ENCODE results near the gene GRAPL.
"Not testable (repeated sequence)": the region's sequence is repeated elsewhere in the genome, so short reads cannot be mapped to it uniquely, and the experiment has no call there.

GRAPL gene

DNA sequence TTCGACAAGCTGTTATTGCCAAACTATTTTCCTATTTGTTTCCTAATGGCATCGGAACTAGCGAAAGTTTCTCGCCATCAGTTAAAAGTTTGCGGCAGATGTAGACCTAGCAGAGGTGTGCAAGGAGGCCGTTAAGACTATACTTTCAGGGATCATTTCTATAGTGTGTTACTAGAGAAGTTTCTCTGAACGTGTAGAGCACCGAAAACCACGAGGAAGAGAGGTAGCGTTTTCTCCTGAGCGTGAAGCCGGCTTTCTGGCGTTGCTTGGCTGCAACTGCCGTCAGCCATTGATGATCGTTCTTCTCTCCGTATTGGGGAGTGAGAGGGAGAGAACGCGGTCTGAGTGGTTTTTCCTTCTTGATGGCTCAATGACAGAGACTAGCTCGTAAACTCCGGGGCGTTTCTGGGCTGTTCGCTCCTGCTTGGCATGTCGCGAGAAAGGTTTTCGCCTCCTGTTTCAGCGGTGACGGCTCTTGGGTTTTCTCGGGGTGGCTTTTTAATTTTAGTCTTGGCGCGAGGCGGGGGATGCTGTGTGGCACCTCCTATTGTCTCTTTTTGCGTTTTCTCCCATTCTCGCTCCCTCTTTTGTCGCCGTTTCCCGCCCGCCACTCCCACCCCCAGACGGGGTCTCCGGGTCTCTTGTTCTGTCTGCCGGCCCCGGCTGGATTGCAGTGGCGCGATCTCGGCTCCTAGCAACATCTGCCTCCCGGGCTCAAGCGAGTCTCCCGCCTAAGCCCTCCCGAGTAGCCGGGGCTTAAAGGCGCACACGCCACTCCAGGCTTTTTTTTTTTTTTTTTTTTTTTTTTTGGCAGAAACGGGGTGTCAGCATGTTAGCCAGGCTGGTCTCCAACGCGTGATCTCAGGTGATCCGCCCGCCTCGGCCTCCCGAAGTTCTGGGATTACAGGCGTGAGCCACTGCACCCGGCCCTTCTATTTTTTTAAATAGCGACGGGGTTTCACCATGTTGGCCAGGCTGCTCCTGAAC, 60.8 kb downstream of the GRAPL start:
- not testable (repeated sequence) for H3K27me3 ChIP-seq (ENCODE audit: control insufficient read depth, insufficient read depth, low read length); H3K9me3 ChIP-seq (ENCODE audit: control insufficient read depth, low read length); H3K36me3 ChIP-seq (ENCODE audit: control insufficient read depth, insufficient read depth, low read length); H3K4me3 ChIP-seq (ENCODE audit: low read length); H3K4me1 ChIP-seq (ENCODE audit: control insufficient read depth, insufficient read depth, low read length); H3K9ac ChIP-seq (ENCODE audit: low read length)

DNA sequence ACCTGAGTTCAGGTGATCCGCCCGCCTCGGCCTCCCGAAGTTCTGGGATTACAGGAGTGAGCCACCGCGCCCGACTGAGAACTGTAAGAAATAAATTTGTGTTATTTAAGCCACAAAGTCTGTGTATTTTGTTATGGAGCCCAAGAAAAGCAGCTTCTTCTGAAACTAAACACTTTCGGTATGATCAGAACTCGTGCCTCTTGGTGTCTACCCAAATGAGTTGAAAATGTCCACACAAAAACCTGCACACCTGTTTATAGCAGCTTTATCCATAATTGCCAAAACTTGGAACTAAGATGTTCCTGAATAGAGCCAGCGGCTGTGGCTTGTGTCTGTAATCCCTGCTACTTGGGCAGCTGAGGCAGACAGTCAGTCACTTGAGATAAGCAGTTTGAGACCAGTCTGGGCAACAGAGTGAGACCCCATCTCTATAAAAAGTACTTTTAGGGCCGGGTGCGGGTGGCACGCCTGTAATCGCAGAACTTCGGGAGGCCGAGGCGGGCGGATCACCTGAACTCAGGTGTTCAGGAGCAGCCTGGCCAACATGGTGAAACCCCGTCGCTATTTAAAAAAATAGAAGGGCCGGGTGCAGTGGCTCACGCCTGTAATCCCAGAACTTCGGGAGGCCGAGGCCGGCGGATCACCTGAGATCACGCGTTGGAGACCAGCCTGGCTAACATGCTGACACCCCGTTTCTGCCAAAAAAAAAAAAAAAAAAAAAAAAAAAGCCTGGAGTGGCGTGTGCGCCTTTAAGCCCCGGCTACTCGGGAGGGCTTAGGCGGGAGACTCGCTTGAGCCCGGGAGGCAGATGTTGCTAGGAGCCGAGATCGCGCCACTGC, 61.7 kb downstream of the GRAPL start:
- H3K27me3 ChIP-seq (ENCODE audit: control insufficient read depth, insufficient read depth, low read length); H3K4me1 ChIP-seq (ENCODE audit: control insufficient read depth, insufficient read depth, low read length); H3K4me3 ChIP-seq (ENCODE audit: low read length); H3K36me3 ChIP-seq (ENCODE audit: control insufficient read depth, insufficient read depth, low read length); H3K9me3 ChIP-seq (ENCODE audit: control insufficient read depth, low read length); H3K9ac ChIP-seq (ENCODE audit: low read length): not testable (repeated sequence)

DNA sequence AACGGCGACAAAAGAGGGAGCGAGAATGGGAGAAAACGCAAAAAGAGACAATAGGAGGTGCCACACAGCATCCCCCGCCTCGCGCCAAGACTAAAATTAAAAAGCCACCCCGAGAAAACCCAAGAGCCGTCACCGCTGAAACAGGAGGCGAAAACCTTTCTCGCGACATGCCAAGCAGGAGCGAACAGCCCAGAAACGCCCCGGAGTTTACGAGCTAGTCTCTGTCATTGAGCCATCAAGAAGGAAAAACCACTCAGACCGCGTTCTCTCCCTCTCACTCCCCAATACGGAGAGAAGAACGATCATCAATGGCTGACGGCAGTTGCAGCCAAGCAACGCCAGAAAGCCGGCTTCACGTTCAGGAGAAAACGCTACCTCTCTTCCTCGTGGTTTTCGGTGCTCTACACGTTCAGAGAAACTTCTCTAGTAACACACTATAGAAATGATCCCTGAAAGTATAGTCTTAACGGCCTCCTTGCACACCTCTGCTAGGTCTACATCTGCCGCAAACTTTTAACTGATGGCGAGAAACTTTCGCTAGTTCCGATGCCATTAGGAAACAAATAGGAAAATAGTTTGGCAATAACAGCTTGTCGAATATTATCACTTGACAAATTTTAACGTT, 62.5 kb downstream of the GRAPL start:
- H3K9ac ChIP-seq (ENCODE audit: low read length); H3K9me3 ChIP-seq (ENCODE audit: control insufficient read depth, low read length); H3K27me3 ChIP-seq (ENCODE audit: control insufficient read depth, insufficient read depth, low read length); H3K4me1 ChIP-seq (ENCODE audit: control insufficient read depth, insufficient read depth, low read length); H3K4me3 ChIP-seq (ENCODE audit: low read length); H3K36me3 ChIP-seq (ENCODE audit: control insufficient read depth, insufficient read depth, low read length): not testable (repeated sequence)

DNA sequence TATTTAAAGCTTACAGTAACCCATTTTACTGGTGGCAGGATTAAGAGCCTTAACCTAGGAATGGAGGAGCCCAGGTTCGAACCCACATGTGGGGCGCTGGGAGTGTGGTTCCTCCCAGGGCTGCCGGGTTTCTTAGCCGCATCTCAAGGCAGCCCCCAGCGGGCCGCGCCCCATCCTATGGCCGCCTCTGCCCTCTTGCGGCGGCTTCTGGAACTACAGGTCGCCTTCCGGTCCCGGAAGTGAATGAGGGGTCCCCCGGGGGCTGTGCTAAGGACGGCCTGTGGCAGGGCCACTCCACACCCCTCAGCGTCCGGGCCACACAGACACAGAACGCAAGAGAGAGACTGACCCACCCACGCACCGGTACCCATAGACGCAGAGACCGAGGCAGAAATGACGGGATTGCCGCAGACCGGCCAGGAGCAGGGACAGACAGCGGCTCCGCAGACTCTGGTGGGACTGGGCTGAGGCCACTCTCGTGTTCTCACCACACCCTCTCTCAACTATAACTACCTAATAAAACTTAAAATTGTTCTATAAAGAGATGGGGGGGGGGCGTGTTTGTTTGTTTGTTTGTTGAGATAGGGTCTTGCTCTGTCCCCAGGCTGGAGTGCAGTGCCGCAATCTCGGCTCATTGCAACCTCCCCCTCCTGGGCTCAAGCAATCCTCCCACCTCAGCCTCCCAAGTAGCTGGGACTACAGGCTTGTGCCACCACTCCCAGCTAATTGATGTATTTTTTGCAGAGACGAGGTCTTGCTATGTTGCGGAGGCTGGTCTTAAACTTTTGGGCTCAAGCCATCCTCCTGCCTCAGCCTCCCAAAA, 69.2 kb downstream of the GRAPL start:
- not testable (repeated sequence) for H3K36me3 ChIP-seq (ENCODE audit: control insufficient read depth, insufficient read depth, low read length); H3K9me3 ChIP-seq (ENCODE audit: control insufficient read depth, low read length); H3K4me3 ChIP-seq (ENCODE audit: low read length); H3K27me3 ChIP-seq (ENCODE audit: control insufficient read depth, insufficient read depth, low read length); H3K4me1 ChIP-seq (ENCODE audit: control insufficient read depth, insufficient read depth, low read length); H3K9ac ChIP-seq (ENCODE audit: low read length)

DNA sequence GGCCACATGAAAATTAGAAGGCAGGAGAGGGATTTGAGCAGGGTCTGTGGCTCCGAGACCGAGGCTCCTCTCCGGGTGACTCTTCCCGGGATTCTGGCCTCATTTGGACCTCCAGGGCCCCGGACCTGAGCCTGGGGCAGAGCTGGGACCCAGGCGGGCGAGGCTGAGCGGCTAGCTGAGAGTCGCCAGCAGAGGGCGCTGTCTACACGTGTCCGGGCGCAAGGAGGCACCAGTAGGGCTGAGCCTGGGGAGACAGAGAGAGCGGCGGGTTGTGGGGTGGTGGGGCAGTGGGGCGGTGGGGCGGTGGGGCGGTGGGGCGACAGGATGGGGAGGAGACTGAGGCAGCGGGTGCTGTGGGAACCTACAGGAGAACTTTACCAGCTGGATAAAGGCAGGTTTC, 75.1 kb downstream of the GRAPL start:
- H3K9ac ChIP-seq (ENCODE audit: low read length); H3K4me1 ChIP-seq (ENCODE audit: control insufficient read depth, insufficient read depth, low read length); H3K9me3 ChIP-seq (ENCODE audit: control insufficient read depth, low read length); H3K4me3 ChIP-seq (ENCODE audit: low read length); H3K36me3 ChIP-seq (ENCODE audit: control insufficient read depth, insufficient read depth, low read length); H3K27me3 ChIP-seq (ENCODE audit: control insufficient read depth, insufficient read depth, low read length): not testable (repeated sequence)

DNA sequence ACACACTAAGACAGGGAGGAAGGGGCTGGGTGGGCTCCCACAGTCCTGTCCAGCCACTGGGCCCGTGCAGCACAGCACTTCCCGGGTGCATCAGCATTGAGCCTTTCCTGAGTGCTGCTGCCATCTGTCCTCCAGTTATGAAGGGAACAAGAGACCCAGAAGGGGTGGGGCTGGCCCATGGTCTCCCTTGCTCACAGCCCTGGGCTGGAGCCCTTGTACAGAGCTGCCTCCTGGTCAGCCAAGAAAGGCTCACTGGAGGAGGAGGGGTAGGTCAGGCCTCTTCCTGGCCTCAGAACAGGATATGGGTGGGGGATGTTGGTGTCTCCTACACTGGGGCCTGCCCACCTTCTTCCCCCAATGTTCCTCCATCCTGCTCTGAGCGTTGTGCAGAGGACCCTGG, 76.0 kb downstream of the GRAPL start:
- H3K4me3 ChIP-seq (ENCODE audit: low read length); H3K9me3 ChIP-seq (ENCODE audit: control insufficient read depth, low read length); H3K36me3 ChIP-seq (ENCODE audit: control insufficient read depth, insufficient read depth, low read length); H3K27me3 ChIP-seq (ENCODE audit: control insufficient read depth, insufficient read depth, low read length); H3K9ac ChIP-seq (ENCODE audit: low read length); H3K4me1 ChIP-seq (ENCODE audit: control insufficient read depth, insufficient read depth, low read length): not testable (repeated sequence)

Data from mucosa of stomach (tissue), 1 donor.